ENCODE results near the gene ATP5F1B. TPM values are rescaled to one million over a fixed set of nuclear protein-coding genes. Genes with fewer than 3 reads are reported as not detected.
"Not testable (repeated sequence)": the region's sequence is repeated elsewhere in the genome, so short reads cannot be mapped to it uniquely, and the experiment has no call there.

ATP5F1B gene
- total RNA-seq, 1 experiment from 2014 or later, result 999 TPM

- intact Hi-C loops (cut with micrococcal nuclease; ENCODE audit: unreplicated experiment); H3K27me3 ChIP-seq (ENCODE audit: control insufficient read depth, insufficient read depth, low read length); H3K36me3 ChIP-seq (ENCODE audit: control insufficient read depth, insufficient read depth, low read length); H3K4me3 ChIP-seq (ENCODE audit: low read depth in 2 of 2, low read length in 2 of 2); H3K4me1 ChIP-seq (ENCODE audit: control insufficient read depth, insufficient read depth, low read length); CTCF ChIA-PET; in situ Hi-C loops (cut with HindIII; ENCODE audit: low pct_unique_long_range_greater_than_20kb, low sequenced_read_pairs); DNase-seq (ENCODE audit: low read depth, low spot score); H3K27ac ChIP-seq (ENCODE audit: low read length); BruUV-seq (replicated peaks); POLR2A ChIA-PET; H3K9me3 ChIP-seq (ENCODE audit: control insufficient read depth, insufficient read depth, low read depth, low read length); ATAC-seq: not testable (repeated sequence)
Measured at GRCh38 chr12:56653781-56654180, 8.0 kb upstream of the ATP5F1B start.

GRCh38 chr12:56648023-56648422 lies 2.2 kb upstream of the ATP5F1B start:
- H3K4me3 ChIP-seq (ENCODE audit: low read depth in 2 of 2, low read length in 2 of 2); in situ Hi-C loops (cut with HindIII; ENCODE audit: low pct_unique_long_range_greater_than_20kb, low sequenced_read_pairs); H3K9me3 ChIP-seq (ENCODE audit: control insufficient read depth, insufficient read depth, low read depth, low read length); BruUV-seq (replicated peaks); POLR2A ChIA-PET; DNase-seq (ENCODE audit: low read depth, low spot score); ATAC-seq; CTCF ChIA-PET; intact Hi-C loops (cut with micrococcal nuclease; ENCODE audit: unreplicated experiment); H3K27me3 ChIP-seq (ENCODE audit: control insufficient read depth, insufficient read depth, low read length); H3K27ac ChIP-seq (ENCODE audit: low read length): not testable (repeated sequence)
- H3K36me3 ChIP-seq (ENCODE audit: control insufficient read depth, insufficient read depth, low read length), result peaks cover 23% of the 10 kb centered on the region
- H3K4me1 ChIP-seq (ENCODE audit: control insufficient read depth, insufficient read depth, low read length), result peaks cover 19% of the 10 kb centered on the region; the same call in 1 of the 2 replicates

GRCh38 chr12:56645201-56645716 lies 525 bp downstream of the ATP5F1B start:
- no TSS peak for BruUV-seq (replicated peaks)
- in situ Hi-C loops (cut with HindIII; ENCODE audit: low pct_unique_long_range_greater_than_20kb, low sequenced_read_pairs) (no loop called here), intact Hi-C loops (cut with micrococcal nuclease; ENCODE audit: unreplicated experiment) (no loop called here)
- POLR2A ChIA-PET, result interaction anchor here (0.5 to 0.6 kb wide), 3 partner anchors 12 to 162 kb away, joined by 3 to 8 read pairs (median 7); no protein-coding TSS in a partner anchor
- H3K27me3 ChIP-seq (ENCODE audit: control insufficient read depth, insufficient read depth, low read length), result no peaks in the 10 kb centered on the region
- no peak for TF ChIP-seq REST (IDR thresholded peaks at IDR 0.05; ENCODE audit: insufficient read depth in 1 of 2, low read depth in 2 of 2, low read length in 1 of 2)
- no peak for TF ChIP-seq TCF7L2 (IDR thresholded peaks at IDR 0.05; ENCODE audit: low read depth, low read length)
- TF ChIP-seq POLR2AphosphoS5 (IDR thresholded peaks at IDR 0.05; ENCODE audit: low read depth, low read length), result no peak
- TF ChIP-seq SIN3A (IDR thresholded peaks at IDR 0.05; ENCODE audit: borderline replicate concordance, insufficient read depth, low read depth, low read length), result no peak
- no peak for TF ChIP-seq CTCF (IDR thresholded peaks at IDR 0.05)
- CTCF ChIA-PET, result interaction anchor here (0.6 to 1.7 kb wide), 2 partner anchors 9 to 442 kb away, joined by 3 to 8 read pairs; no protein-coding TSS in a partner anchor
- peaks cover 37% of the 10 kb centered on the region for H3K36me3 ChIP-seq (ENCODE audit: control insufficient read depth, insufficient read depth, low read length)
- no peak for ATAC-seq
- peak overlapping the region; percentile 98 for H3K27ac ChIP-seq (ENCODE audit: low read length)
- DNase-seq (ENCODE audit: low read depth, low spot score), result no peak
- peaks cover 19% of the 10 kb centered on the region; the same call in 1 of the 2 replicates for H3K4me1 ChIP-seq (ENCODE audit: control insufficient read depth, insufficient read depth, low read length)
- peak overlapping the region; percentile 85 to 97 for H3K4me3 ChIP-seq (ENCODE audit: low read depth in 2 of 2, low read length in 2 of 2)
- no peaks in the 10 kb centered on the region for H3K9me3 ChIP-seq (ENCODE audit: control insufficient read depth, insufficient read depth, low read depth, low read length)
